ENCODE data around the gene GJD4. TPM values are rescaled to one million over a fixed set of nuclear protein-coding genes. Genes with fewer than 3 reads are reported as not detected.

GJD4 gene, protein sequence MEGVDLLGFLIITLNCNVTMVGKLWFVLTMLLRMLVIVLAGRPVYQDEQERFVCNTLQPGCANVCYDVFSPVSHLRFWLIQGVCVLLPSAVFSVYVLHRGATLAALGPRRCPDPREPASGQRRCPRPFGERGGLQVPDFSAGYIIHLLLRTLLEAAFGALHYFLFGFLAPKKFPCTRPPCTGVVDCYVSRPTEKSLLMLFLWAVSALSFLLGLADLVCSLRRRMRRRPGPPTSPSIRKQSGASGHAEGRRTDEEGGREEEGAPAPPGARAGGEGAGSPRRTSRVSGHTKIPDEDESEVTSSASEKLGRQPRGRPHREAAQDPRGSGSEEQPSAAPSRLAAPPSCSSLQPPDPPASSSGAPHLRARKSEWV
- total RNA-seq (not detected), polyA plus RNA-seq (under 1 TPM in 1 of 2 donors, not detected in 1; 0.03 TPM)
- long read RNA-seq, donor 1 = 0 reads
- long read RNA-seq, donor 2 = 0 reads
- long read RNA-seq, donor 3 = 0 reads

DNA sequence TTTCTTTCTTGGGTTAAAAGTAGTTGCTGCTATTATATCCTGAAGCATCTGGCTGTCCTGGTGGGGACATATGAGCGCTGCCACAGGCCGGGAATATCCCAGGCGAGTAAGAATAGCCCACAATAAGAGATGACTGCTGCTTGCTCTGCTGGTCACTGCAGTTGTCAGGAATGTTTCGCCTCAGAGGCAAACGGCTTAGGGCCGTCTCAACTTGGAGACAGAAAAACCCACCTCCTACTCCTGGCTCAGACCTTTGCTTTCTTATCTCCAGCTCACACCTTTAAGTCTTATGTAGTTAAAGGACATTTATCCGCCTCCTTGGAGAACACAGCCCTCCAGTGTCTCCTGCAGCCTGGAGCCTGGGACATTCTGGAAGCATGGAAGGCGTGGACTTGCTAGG, at the start of gene GJD4:
GJD4 (plus strand) TSS at position 151 of the 400 bp plus-strand sequence; CDS start at position 378, 227 bp downstream.
- ATAC-seq = no peak
- Histone ChIP-seq H3K36me3 (no peaks in the 10 kb centered on the region), H3K27ac (no peak within 1 kb of the TSS), H3K9me3 (peaks cover 0 to 7% (median 0%) of the 10 kb centered on the region in 11 donors), H3K4me3 (no peak within 1 kb of the TSS), H3K27me3 (peaks cover 0 to 65% (median 46%) of the 10 kb centered on the region in 7 donors), H3K4me1 (peaks cover 0 to 11% (median 10%) of the 10 kb centered on the region in 9 donors)
- TF ChIP-seq, protein P1, sequence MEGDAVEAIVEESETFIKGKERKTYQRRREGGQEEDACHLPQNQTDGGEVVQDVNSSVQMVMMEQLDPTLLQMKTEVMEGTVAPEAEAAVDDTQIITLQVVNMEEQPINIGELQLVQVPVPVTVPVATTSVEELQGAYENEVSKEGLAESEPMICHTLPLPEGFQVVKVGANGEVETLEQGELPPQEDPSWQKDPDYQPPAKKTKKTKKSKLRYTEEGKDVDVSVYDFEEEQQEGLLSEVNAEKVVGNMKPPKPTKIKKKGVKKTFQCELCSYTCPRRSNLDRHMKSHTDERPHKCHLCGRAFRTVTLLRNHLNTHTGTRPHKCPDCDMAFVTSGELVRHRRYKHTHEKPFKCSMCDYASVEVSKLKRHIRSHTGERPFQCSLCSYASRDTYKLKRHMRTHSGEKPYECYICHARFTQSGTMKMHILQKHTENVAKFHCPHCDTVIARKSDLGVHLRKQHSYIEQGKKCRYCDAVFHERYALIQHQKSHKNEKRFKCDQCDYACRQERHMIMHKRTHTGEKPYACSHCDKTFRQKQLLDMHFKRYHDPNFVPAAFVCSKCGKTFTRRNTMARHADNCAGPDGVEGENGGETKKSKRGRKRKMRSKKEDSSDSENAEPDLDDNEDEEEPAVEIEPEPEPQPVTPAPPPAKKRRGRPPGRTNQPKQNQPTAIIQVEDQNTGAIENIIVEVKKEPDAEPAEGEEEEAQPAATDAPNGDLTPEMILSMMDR (IDR thresholded peaks at IDR 0.05) = no peak
- WGBS, 2 donors = 63 to 72% methylated on average over 8 of the region's 8 CpGs
- no peak for DNase-seq
- intact Hi-C loops (cut with DNase I) = loop anchor here in 1 of 10 donors (10.0 kb wide), 1 partner anchor 360 kb away; no protein-coding TSS in a partner anchor

DNA sequence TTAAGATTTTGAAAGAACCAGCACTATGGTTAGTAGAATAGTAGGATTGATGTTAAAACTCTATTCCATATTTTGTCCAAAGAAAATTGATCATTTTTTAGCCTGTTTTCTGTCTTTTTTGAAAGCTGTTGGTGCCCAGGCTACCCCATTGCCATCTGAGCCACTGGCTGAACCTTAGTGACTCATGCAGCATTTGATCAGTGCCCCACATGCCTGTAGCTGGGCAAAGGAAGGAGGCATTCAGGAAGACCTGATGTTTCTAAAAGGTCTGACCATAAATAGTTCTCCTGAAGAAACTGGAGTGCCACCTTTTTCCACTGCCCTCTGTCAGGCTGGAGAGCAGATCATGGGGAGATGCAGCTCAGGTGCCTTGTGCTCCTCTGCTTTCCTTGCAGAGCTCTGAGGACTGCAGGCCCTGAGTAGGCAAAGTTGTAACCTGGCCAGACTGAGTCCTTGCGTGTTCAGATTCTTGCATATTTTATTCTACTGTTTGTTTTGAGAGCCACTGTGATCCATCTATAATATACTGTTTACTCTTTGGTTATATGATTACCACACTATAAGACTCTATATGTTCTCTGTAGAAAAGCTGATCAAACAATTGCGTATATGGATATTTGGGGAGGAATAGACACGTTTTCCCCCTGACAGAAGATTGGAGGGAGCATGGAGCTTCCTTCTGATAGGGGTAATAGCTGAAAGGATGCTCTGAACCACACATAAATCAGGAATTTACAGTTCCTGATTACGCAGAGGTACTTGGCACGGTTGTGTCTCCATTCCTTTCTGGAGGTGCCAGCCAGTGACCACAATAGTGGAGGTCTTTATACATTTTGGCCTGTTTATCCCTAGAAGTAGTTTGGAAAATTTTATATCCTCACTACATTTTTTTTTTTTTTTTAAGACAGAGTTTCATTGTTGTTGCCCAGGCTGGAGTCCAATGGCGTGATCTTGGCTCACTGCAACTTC, 48.9 kb upstream of the GJD4 start:
- 95% methylated on average over 6 of the region's 6 CpGs for WGBS, 2 donors
- Histone ChIP-seq H3K27ac (no peak overlapping the region), H3K9me3 (no peaks in the 10 kb centered on the region), H3K27me3 (no peaks in the 10 kb centered on the region), H3K4me3 (no peak overlapping the region), H3K36me3 (peaks cover 0 to 83% (median 10%) of the 10 kb centered on the region in 9 donors), H3K4me1 (peaks cover 0 to 32% (median 8%) of the 10 kb centered on the region in 9 donors)
- intact Hi-C loops (cut with DNase I) = no loop called here
- DNase-seq = no peak
- TF ChIP-seq, protein P1 (IDR thresholded peaks at IDR 0.05) = no peak
- ATAC-seq = peak in 1 of 8 donors; percentile 48

- TF ChIP-seq, protein P1 (IDR thresholded peaks at IDR 0.05) = no peak
- H3K27ac ChIP-seq = no peak overlapping the region
- 97 to 98% methylated on average over 1 of the region's 1 CpG for WGBS, 2 donors
- no peak for DNase-seq
- H3K9me3 ChIP-seq = no peaks in the 10 kb centered on the region
- no peak overlapping the region for H3K4me3 ChIP-seq
- no peak for ATAC-seq
- no peaks in the 10 kb centered on the region for H3K27me3 ChIP-seq
- peaks cover 0 to 44% (median 25%) of the 10 kb centered on the region in 9 donors for H3K4me1 ChIP-seq
- H3K36me3 ChIP-seq = peaks cover 0 to 69% (median 9%) of the 10 kb centered on the region in 9 donors
- intact Hi-C loops (cut with DNase I) = no loop called here
Measured at GRCh38 chr10:35558276-35558675, 46.9 kb upstream of the GJD4 start.

- no peak overlapping the region for H3K4me3 ChIP-seq
- TF ChIP-seq, protein P1 (IDR thresholded peaks at IDR 0.05) = no peak
- H3K27me3 ChIP-seq = no peaks in the 10 kb centered on the region
- ATAC-seq = no peak
- intact Hi-C loops (cut with DNase I) = no loop called here
- H3K4me1 ChIP-seq = peaks cover 6 to 44% (median 31%) of the 10 kb centered on the region in 9 donors
- no peak overlapping the region for H3K27ac ChIP-seq
- WGBS, 2 donors = 94% methylated on average over 5 of the region's 5 CpGs
- H3K9me3 ChIP-seq = no peaks in the 10 kb centered on the region
- H3K36me3 ChIP-seq = peaks cover 0 to 58% (median 0%) of the 10 kb centered on the region in 9 donors
- DNase-seq = no peak
Measured at GRCh38 chr10:35559416-35559815, 45.7 kb upstream of the GJD4 start.
